HG02852 (cell line): Measurements from ENCODE around the gene CNPY2.
"Not testable (repeated sequence)": the region's sequence is repeated elsewhere in the genome, so short reads cannot be mapped to it uniquely, and the experiment has no call there.

ENCODE experiments used
- ATAC-seq: cut with Tn5 transposase; IDR thresholded peaks from one replicate; pipeline ENCODE4 v1.9.1; 2021; ENCODE audit warnings: mild to moderate bottlenecking, moderate library complexity; ENCODE audit not compliant: unreplicated experiment

CNPY2 gene

GRCh38 chr12:56299308-56299852 is 16.4 kb downstream of the CNPY2 start:
- ATAC-seq = no peak

- no peak for ATAC-seq
These were observed 17.0 kb downstream of the CNPY2 start for GRCh38 chr12:56298828-56299227.

- ATAC-seq = no peak
These were observed 18.4 kb downstream of the CNPY2 start for GRCh38 chr12:56297400-56297799.

- ATAC-seq = no peak
These were observed 19.5 kb downstream of the CNPY2 start for GRCh38 chr12:56296295-56296694.

GRCh38 chr12:56293795-56294194 is 22.0 kb downstream of the CNPY2 start:
- no peak for ATAC-seq

- ATAC-seq = no peak
These were observed 26.9 kb downstream of the CNPY2 start for GRCh38 chr12:56288705-56289387.

GRCh38 chr12:56286044-56286830 is 29.6 kb downstream of the CNPY2 start:
- no peak for ATAC-seq

GRCh38 chr12:56284263-56284662 is 31.5 kb downstream of the CNPY2 start:
- ATAC-seq = not testable (repeated sequence)

- no peak for ATAC-seq
These were observed 33.2 kb downstream of the CNPY2 start for GRCh38 chr12:56282579-56282978.

- ATAC-seq = no peak
These were observed 33.8 kb downstream of the CNPY2 start for GRCh38 chr12:56282030-56282429.

- no peak for ATAC-seq
These were observed 34.9 kb downstream of the CNPY2 start for GRCh38 chr12:56280849-56281248.

GRCh38 chr12:56278905-56279304 is 36.9 kb downstream of the CNPY2 start:
- ATAC-seq = no peak

GRCh38 chr12:56274299-56274698 is 41.5 kb downstream of the CNPY2 start:
- ATAC-seq = no peak

GRCh38 chr12:56272468-56272867 is 43.3 kb downstream of the CNPY2 start:
- ATAC-seq = not testable (repeated sequence)

- ATAC-seq = no peak
These were observed 44.8 kb downstream of the CNPY2 start for GRCh38 chr12:56271031-56271430.

- no peak for ATAC-seq
These were observed 48.2 kb downstream of the CNPY2 start for GRCh38 chr12:56267443-56268071.

- ATAC-seq = peak; percentile 91
These were observed 48.9 kb downstream of the CNPY2 start, which contains the start of gene COQ10A for GRCh38 chr12:56266693-56267442. Gene COQ10A, plus strand, starts transcription at chr12:56266942. Its CDS starts 177 bp downstream, at chr12:56267119.

- ATAC-seq = not testable (repeated sequence)
These were observed 49.6 kb downstream of the CNPY2 start for GRCh38 chr12:56266068-56266692.

GRCh38 chr12:56262955-56263354 is 52.8 kb downstream of the CNPY2 start:
- not testable (repeated sequence) for ATAC-seq

GRCh38 chr12:56261503-56262232 is 54.1 kb downstream of the CNPY2 start:
- no peak for ATAC-seq
